Astrocyte of the cerebellum (primary cell): ENCODE results near the gene SSC5D.

Experiments
- DNase-seq: peaks from one replicate; pipeline ENCODE4 v3.0.0-alpha.2; 2011; ENCODE audit warnings: low read depth
- H3K4me3 ChIP-seq: 2 replicates; pipeline ENCODE4 v1.5.1; 2011; ENCODE audit warnings: mild to moderate bottlenecking, low read depth, low read length, moderate library complexity
- CTCF ChIP-seq: IDR thresholded peaks from 2 replicates; pipeline ENCODE4 v1.5.1; 2012; ENCODE audit warnings: low read length, low read depth, moderate library complexity, mild to moderate bottlenecking; ENCODE audit errors: missing control alignments
- in situ Hi-C: cut with HindIII; loops from 2 replicates; pipeline ENCODE4 v1.10.0; 2017; ENCODE audit warnings: low sequenced_read_pairs

The SSC5D gene

DNA sequence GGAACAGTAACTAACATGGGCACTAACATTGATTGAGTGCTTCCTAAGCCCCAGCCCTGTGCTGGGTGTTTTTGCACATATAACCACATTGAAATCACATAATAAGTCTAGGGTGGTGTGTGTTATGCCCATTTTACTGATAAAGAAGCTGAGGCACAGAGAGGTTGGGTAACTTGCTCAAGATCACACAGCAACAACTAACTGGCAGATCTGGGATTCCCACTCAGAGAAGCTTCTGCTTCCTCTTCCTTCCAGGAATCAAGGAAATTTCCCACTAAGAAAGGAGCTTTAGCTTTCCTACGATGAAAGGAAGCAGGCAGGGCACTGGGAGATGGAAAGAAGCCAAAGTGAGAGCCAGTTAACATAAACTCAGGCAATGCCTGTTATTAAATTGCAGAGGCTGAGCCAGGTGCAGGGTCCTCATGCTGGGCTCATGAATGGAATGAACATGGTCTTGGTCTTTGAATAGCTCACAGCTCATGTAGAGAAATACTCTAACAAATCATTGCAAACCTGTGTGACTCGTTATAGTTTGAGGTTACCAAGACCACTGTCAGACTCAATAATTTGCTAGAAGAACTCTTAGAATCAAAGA, 10.1 kb downstream of the SSC5D start:
- no peak overlapping the region for H3K4me3 ChIP-seq
- no peak for TF ChIP-seq CTCF
- no peak for DNase-seq
- in situ Hi-C loops, result no loop called here

- TF ChIP-seq CTCF, result no peak
- no peak for DNase-seq
- no peak overlapping the region for H3K4me3 ChIP-seq
- in situ Hi-C loops, result no loop called here
Measured at GRCh38 chr19:55500368-55500952, 12.2 kb downstream of the SSC5D start.

DNA sequence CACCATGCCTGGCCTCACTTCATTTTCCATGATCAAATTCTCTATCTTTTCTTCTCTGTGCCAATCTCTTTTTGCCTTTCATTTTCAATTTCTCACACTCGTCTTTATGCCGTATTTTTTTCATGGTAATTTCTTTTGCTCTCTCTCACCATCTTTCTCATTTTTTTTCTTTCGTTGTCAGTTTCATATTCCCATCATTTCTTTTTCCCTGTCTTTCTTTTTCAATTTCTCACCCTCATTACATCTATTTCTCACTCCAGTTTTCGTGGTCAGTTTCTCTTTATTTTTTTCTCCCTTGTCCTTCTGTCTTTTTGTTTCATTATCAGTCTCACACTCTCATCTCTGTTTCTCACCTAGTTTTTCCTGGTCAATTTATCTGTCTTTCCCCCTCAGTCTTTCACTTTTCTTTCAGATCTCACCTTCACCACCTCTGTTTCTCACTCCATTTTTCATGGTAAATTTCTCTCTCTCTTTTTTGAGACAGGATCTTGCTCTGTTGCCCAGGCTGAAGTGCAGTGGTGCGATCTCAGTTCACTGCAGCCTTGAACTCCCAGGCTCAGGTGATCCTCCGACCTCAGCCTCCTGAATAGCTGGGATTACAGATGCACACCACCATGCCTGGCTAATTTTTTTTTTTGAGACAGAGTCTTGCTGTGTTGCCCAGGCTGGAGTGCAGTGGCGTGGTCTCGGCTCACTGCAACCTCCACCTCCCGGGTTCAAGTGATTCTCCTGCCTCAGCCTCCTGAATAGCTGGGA, 14.1 kb downstream of the SSC5D start:
- no peak for TF ChIP-seq CTCF
- in situ Hi-C loops, result no loop called here
- H3K4me3 ChIP-seq, result no peak overlapping the region
- DNase-seq, result no peak

GRCh38 chr19:55503157-55503501, 14.9 kb downstream of the SSC5D start:
- no peak overlapping the region for H3K4me3 ChIP-seq
- no peak for TF ChIP-seq CTCF
- DNase-seq, result no peak
- in situ Hi-C loops, result no loop called here

DNA sequence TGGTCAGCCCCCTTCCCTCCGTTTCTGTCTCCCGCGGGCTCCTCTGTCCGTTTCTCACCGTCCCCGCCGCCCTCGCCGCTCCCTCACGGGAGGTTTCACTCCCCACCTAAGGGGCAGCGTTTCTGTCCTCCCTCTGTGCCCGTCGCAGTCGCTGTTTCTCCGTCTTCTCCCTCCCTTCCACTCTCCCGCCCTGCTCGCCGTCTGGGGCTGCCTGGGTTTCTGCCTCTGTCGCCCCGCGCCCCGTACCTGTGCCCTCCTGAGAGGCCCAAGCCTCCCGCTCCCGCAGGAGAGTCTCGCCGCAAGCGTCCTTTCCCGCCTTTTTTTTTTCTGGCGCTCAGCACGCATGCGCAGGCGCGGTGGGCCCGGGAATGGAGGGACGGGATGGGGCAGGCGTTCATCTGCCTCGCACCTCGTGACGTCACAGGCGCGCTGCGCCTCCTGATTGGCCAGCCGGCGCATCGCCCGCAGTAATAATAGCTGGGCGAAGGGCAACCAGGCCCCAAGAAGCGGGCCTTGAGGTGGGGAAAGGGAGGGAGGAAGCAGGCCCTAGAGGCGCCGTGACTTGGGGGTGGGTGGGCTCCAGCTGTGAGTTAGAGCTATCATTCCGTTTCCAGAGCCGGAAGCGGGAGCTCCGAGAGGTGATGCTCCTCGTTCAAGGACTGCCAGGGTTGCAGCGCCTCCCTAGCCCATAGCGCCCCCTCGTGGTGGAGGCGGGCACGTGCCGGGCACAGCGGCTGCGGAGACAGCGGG, 15.4 kb downstream of the SSC5D start:
- in situ Hi-C loops, result no loop called here
- peak overlapping the region; percentile 38 for H3K4me3 ChIP-seq
- peak; percentile 94 for TF ChIP-seq CTCF
- DNase-seq, result peak; percentile 77

DNA sequence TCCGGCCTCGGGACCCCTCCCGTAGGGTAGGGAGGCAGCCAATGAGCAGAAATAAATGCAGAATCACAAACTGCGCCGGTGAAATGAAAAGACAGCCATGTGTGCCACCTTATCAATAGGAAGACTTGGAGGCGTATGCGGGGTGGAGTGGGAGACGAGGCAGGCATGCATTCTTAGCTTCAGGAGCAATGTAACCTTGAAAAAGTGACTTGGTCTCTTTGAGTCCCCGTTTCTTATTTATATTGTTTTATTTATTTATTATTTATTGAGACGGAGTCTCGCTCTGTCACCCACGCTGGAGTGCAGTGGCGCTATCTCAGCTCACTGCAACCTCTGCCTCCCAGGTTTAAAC, 16.0 kb downstream of the SSC5D start:
- H3K4me3 ChIP-seq, result no peak overlapping the region
- no peak for TF ChIP-seq CTCF
- no peak for DNase-seq
- in situ Hi-C loops, result no loop called here
